ENCODE measurements around the gene STX19. TPM values are rescaled to one million over a fixed set of nuclear protein-coding genes. Genes with fewer than 3 reads are reported as not detected.

Gene STX19
- total and polyA plus RNA-seq, 2 donors (not counting 1 experiment from before 2014, with no cell fraction given) = not detected

DNA sequence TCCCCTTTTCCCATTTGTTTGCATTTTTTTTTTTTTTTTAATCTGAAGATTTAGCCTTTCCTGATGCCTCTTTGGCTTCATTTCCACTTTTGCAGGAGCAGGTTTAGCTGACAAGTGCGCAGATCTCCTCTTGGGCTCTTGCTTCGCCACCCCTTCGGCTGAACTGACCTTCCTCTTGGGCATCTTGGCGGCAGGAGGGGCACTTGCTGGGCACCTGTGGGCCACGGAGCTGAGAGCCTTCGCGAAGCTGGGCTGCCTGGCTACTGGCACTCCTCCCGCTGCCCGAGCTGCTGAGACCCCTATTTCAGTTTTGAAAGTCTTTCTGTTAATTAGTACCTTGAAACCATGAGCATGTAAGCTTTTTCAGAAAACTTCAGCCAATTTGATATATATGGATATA is 39.6 kb downstream of the STX19 start:
- Histone ChIP-seq H3K79me2 (ENCODE audit: control insufficient read depth, insufficient read depth, low read length) (peaks cover 3% of the 10 kb centered on the region), H3K9me3 (ENCODE audit: control extremely low read depth in 1 of 3, control insufficient read depth in 2 of 3, insufficient read depth in 1 of 3, low read length in 2 of 3) (no peaks in the 10 kb centered on the region), H3K4me3 (ENCODE audit: control extremely low read depth in 1 of 5, extremely low read depth in 1 of 5, insufficient read depth in 1 of 5, low read depth in 2 of 5, low read length in 4 of 5) (no peak overlapping the region), H4K20me1 (ENCODE audit: control insufficient read depth, insufficient read depth, low read length, poor library complexity, severe bottlenecking) (no peaks in the 10 kb centered on the region), H3K4me2 (replicated peaks; ENCODE audit: low read depth, low read length, poor library complexity, severe bottlenecking) (no peak overlapping the region), H3K27ac (ENCODE audit: low read length in 2 of 2) (no peak overlapping the region), H3K36me3 (replicated peaks in 1 of 2; ENCODE audit: control extremely low read depth in 1 of 2, control insufficient read depth in 1 of 2, extremely low read depth in 1 of 2, insufficient read depth in 2 of 2, low read length in 1 of 2) (no peaks in the 10 kb centered on the region), H3K4me1 (ENCODE audit: control insufficient read depth in 2 of 2, insufficient read depth in 2 of 2, low read length in 2 of 2) (no peaks in the 10 kb centered on the region), H2AFZ (ENCODE audit: insufficient read depth, low read depth, low read length, poor library complexity, severe bottlenecking) (no peak overlapping the region), H3K9ac (ENCODE audit: low read length) (no peak overlapping the region), H3K27me3 (replicated peaks in 1 of 4; ENCODE audit: control extremely low read depth in 1 of 4, control insufficient read depth in 3 of 4, insufficient read depth in 4 of 4, low read length in 3 of 4) (no peaks in the 10 kb centered on the region)
- H3K9me3 Mint-ChIP-seq (ENCODE audit: insufficient read depth) = no peaks in the 10 kb centered on the region
- no peaks in the 10 kb centered on the region for H3K27me3 Mint-ChIP-seq
- TF ChIP-seq EZH2 (IDR thresholded peaks at IDR 0.05; ENCODE audit: borderline replicate concordance, insufficient read depth, low read depth, low read length, poor library complexity, severe bottlenecking) = no peak
- TF ChIP-seq, protein P1, sequence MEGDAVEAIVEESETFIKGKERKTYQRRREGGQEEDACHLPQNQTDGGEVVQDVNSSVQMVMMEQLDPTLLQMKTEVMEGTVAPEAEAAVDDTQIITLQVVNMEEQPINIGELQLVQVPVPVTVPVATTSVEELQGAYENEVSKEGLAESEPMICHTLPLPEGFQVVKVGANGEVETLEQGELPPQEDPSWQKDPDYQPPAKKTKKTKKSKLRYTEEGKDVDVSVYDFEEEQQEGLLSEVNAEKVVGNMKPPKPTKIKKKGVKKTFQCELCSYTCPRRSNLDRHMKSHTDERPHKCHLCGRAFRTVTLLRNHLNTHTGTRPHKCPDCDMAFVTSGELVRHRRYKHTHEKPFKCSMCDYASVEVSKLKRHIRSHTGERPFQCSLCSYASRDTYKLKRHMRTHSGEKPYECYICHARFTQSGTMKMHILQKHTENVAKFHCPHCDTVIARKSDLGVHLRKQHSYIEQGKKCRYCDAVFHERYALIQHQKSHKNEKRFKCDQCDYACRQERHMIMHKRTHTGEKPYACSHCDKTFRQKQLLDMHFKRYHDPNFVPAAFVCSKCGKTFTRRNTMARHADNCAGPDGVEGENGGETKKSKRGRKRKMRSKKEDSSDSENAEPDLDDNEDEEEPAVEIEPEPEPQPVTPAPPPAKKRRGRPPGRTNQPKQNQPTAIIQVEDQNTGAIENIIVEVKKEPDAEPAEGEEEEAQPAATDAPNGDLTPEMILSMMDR (IDR thresholded peaks at IDR 0.05) = no peak
- no peak overlapping the region for H3K4me3 Mint-ChIP-seq
- WGBS (ENCODE audit: insufficient coverage) = over 99% methylated on average over 9 of the region's 9 CpGs
- ChIA-PET CTCF (no interaction called here), POLR2A (no interaction called here)
- DNase-seq (no peak), ATAC-seq (ENCODE audit: low read depth) (no peak)
- H3K4me1 Mint-ChIP-seq = no peaks in the 10 kb centered on the region
- intact Hi-C loops (cut with micrococcal nuclease) = no loop called here
- H3K27ac Mint-ChIP-seq = no peak overlapping the region

DNA sequence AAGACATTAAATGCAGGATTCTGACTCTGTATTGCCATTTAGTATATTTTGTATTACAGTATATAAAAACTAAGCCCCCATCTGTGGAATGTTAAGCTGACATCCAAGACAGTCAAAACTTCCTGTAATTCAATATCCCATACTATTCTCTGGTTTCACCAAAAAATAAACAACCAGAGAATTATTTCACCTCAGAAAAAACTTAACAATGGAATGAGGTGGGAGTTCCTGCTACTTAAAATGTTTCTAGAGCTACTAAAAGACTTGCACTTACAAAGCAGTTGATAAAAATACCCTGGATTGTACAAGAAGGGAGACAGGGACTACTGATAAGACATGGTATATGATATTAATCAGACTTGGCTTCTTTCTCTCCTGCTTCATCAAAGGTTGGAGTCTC is 40.1 kb downstream of the STX19 start:
- ATAC-seq (ENCODE audit: low read depth) = no peak
- Histone ChIP-seq H4K20me1 (ENCODE audit: control insufficient read depth, insufficient read depth, low read length, poor library complexity, severe bottlenecking) (no peaks in the 10 kb centered on the region), H3K4me2 (replicated peaks; ENCODE audit: low read depth, low read length, poor library complexity, severe bottlenecking) (no peak overlapping the region), H3K9me3 (ENCODE audit: control extremely low read depth in 1 of 3, control insufficient read depth in 2 of 3, insufficient read depth in 1 of 3, low read length in 2 of 3) (no peaks in the 10 kb centered on the region), H2AFZ (ENCODE audit: insufficient read depth, low read depth, low read length, poor library complexity, severe bottlenecking) (no peak overlapping the region), H3K79me2 (ENCODE audit: control insufficient read depth, insufficient read depth, low read length) (peaks cover 1% of the 10 kb centered on the region), H3K36me3 (replicated peaks in 1 of 2; ENCODE audit: control extremely low read depth in 1 of 2, control insufficient read depth in 1 of 2, extremely low read depth in 1 of 2, insufficient read depth in 2 of 2, low read length in 1 of 2) (no peaks in the 10 kb centered on the region), H3K4me3 (ENCODE audit: control extremely low read depth in 1 of 5, extremely low read depth in 1 of 5, insufficient read depth in 1 of 5, low read depth in 2 of 5, low read length in 4 of 5) (no peak overlapping the region), H3K27ac (ENCODE audit: low read length in 2 of 2) (no peak overlapping the region), H3K9ac (ENCODE audit: low read length) (no peak overlapping the region), H3K27me3 (replicated peaks in 1 of 4; ENCODE audit: control extremely low read depth in 1 of 4, control insufficient read depth in 3 of 4, insufficient read depth in 4 of 4, low read length in 3 of 4) (no peaks in the 10 kb centered on the region), H3K4me1 (ENCODE audit: control insufficient read depth in 2 of 2, insufficient read depth in 2 of 2, low read length in 2 of 2) (no peaks in the 10 kb centered on the region)
- no peaks in the 10 kb centered on the region for H3K27me3 Mint-ChIP-seq
- ChIA-PET POLR2A (no interaction called here), CTCF (no interaction called here)
- no peak overlapping the region for H3K4me3 Mint-ChIP-seq
- TF ChIP-seq, protein P1 (IDR thresholded peaks at IDR 0.05) = no peak
- H3K4me1 Mint-ChIP-seq = no peaks in the 10 kb centered on the region
- no peaks in the 10 kb centered on the region for H3K9me3 Mint-ChIP-seq (ENCODE audit: insufficient read depth)
- no peak overlapping the region for H3K27ac Mint-ChIP-seq
- intact Hi-C loops (cut with micrococcal nuclease) = no loop called here
- DNase-seq = no peak
